ENCODE measurements around the gene SH2D6. TPM values are rescaled to one million over a fixed set of nuclear protein-coding genes. Genes with fewer than 3 reads are reported as not detected.
"Not testable (repeated sequence)": the region's sequence is repeated elsewhere in the genome, so short reads cannot be mapped to it uniquely, and the experiment has no call there.

SH2D6 gene
- total RNA-seq, 6 experiments from 2014 or later: 0.25 to 0.52 (median 0.37) TPM; not detected in 3

DNA sequence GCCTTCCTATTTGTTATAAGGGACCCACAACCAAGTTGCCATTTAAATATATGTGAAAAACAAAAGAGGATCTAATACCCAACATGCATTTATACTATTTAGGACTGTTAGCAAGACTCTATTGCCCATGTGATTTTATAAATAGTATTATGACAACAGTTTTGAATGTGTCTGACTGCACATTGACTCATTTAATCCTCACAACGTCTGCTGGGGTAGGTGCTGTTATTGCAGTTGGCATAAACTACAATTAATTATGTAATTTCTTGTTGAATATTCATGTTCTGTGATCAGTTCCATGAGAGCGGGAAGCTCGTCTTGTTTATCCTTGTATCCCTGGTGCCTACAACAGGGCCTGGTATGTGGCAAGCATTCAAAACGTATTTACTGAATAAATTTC lies 53.7 kb downstream of the SH2D6 start:
- Mint-ChIP-seq H3K27ac (no peak overlapping the region), H3K36me3 (ENCODE audit: low read depth) (no peaks in the 10 kb centered on the region), H3K27me3 (ENCODE audit: insufficient read depth) (no peaks in the 10 kb centered on the region), H3K9me3 (no peaks in the 10 kb centered on the region), H3K4me1 (ENCODE audit: low read depth) (peaks cover 26% of the 10 kb centered on the region), H3K4me3 (no peak overlapping the region)
- TF ChIP-seq, protein P1, sequence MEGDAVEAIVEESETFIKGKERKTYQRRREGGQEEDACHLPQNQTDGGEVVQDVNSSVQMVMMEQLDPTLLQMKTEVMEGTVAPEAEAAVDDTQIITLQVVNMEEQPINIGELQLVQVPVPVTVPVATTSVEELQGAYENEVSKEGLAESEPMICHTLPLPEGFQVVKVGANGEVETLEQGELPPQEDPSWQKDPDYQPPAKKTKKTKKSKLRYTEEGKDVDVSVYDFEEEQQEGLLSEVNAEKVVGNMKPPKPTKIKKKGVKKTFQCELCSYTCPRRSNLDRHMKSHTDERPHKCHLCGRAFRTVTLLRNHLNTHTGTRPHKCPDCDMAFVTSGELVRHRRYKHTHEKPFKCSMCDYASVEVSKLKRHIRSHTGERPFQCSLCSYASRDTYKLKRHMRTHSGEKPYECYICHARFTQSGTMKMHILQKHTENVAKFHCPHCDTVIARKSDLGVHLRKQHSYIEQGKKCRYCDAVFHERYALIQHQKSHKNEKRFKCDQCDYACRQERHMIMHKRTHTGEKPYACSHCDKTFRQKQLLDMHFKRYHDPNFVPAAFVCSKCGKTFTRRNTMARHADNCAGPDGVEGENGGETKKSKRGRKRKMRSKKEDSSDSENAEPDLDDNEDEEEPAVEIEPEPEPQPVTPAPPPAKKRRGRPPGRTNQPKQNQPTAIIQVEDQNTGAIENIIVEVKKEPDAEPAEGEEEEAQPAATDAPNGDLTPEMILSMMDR (IDR thresholded peaks at IDR 0.05): no peak
- no peak for DNase-seq

DNA sequence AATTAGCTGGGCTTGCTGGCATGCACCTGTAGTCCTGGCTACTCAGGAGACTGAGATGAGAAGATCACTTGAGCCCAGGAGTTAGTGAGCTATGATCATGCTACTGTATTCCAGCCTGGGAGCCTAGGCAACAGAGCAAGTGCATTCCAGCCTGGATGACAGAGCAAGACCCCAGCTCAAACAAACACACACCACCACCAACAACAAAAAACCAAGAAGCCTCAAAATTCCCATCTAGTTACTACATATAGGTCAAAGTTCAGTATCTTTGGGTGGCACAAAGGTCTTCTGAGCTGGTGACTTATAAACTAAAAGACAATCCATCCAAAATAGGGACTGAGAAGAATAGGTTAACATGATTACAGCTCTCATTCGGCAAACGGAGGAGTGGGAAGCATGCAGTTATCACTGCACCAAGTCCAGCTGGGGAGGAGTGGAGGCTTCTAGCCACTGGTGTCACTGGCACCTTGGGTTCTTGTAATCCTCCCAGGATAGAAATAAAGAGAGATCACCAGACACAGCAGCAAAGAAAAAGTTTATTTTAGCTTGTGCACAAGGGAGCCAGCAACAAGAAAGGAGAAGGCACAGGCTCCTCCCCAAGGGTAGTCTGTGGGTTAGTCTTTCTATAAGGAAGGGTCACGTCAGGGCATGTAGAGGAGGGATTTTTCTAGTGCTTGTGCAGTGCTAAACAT lies 57.4 kb downstream of the SH2D6 start:
- no peak overlapping the region for H3K4me3 Mint-ChIP-seq
- H3K36me3 Mint-ChIP-seq (ENCODE audit: low read depth): no peaks in the 10 kb centered on the region
- no peaks in the 10 kb centered on the region for H3K27me3 Mint-ChIP-seq (ENCODE audit: insufficient read depth)
- peaks cover 13% of the 10 kb centered on the region for H3K4me1 Mint-ChIP-seq (ENCODE audit: low read depth)
- no peak overlapping the region for H3K27ac Mint-ChIP-seq
- DNase-seq: no peak
- H3K9me3 Mint-ChIP-seq: no peaks in the 10 kb centered on the region
- TF ChIP-seq, protein P1 (IDR thresholded peaks at IDR 0.05): no peak

DNA sequence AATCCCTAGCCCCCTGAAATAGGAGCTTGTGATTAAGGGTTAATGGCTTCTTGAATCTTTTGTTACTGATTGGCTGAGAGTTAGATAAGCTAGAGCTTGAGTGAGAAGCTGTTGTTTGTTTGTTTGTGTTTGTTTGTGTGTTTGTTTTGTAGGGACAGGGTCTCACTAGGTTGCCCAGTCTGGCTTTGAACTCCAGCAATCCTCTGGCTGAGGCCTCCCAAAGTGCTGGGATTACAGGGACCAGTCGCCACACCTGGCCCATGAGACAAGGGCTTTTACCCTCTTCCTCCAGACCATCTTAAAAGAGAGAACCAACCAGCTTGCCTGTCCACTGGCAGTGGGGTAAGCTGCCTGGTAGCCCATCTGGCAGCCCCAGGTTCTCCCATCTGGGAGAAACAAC lies 58.1 kb downstream of the SH2D6 start:
- Mint-ChIP-seq H3K36me3 (ENCODE audit: low read depth) (no peaks in the 10 kb centered on the region), H3K27ac (no peak overlapping the region), H3K4me3 (no peak overlapping the region), H3K4me1 (ENCODE audit: low read depth) (peaks cover 9% of the 10 kb centered on the region), H3K9me3 (no peaks in the 10 kb centered on the region), H3K27me3 (ENCODE audit: insufficient read depth) (no peaks in the 10 kb centered on the region)
- TF ChIP-seq, protein P1 (IDR thresholded peaks at IDR 0.05): no peak
- no peak for DNase-seq

DNA sequence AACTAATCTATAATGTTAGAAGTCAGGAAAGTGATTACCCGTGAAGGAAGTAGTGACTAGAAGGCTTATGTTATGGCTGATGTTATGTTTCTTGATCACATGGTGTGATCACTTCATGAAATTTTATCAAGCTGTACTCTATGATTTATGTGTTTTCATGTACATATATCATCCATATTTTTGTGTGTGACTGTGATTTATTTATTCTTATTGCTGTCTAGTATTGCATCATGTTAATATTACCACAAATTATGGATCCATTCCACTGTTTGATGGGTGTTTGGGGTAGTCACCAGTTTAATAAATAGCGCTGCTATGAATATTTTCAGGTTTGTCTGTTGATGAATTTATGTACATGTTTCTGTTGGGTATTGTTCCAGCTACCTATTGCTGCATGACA lies 59.4 kb downstream of the SH2D6 start:
- TF ChIP-seq, protein P1 (IDR thresholded peaks at IDR 0.05): no peak
- Mint-ChIP-seq H3K9me3 (no peaks in the 10 kb centered on the region), H3K27me3 (ENCODE audit: insufficient read depth) (no peaks in the 10 kb centered on the region), H3K4me3 (no peak overlapping the region), H3K4me1 (ENCODE audit: low read depth) (no peaks in the 10 kb centered on the region), H3K36me3 (ENCODE audit: low read depth) (no peaks in the 10 kb centered on the region), H3K27ac (no peak overlapping the region)
- DNase-seq: no peak

DNA sequence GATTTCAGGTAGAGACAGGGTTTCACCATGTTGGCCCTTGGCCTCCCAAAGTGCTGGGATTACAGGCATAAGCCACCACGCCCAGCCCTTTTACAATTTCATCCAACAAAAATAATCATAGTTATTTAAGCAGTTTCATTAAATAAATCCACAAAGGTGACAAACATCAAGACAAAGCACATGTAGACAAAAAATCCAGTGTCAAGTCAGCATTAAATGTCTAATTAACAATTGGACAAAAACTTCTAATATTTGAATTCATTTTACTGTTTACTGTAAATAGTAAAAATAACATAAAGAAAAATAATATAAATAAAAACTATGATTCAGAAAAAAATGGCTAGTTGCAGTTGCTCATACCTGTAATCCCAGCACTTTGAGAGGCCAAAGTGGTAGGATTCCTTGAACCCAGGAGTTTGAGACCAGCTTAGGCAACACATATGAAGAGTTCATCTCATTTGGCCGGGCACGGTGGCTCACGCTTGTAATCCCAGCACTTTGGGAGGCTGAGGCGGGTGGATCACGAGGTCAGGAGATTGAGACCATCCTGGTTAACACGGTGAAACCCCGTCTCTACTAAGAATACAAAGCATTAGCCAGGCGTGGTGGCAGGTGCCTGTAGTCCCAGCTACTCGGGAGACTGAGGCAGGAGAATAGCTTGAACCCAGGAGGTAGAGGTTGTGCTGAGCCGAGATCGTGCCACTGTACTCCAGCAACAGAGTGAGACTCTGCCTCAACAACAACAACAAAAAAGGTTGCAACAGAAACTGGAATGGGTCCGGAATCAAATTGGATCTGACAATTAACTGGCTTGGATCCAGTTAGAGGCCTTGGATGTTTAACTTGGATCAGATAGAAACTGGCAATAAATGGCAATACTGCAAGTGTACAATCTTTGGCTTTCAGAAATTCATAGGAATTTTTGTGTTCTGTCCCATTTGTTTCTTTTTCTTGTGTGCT lies 63.6 kb downstream of the SH2D6 start:
- H3K27me3 Mint-ChIP-seq (ENCODE audit: insufficient read depth): no peaks in the 10 kb centered on the region
- no peaks in the 10 kb centered on the region; the same call in 1 of the 2 replicates for H3K4me1 Mint-ChIP-seq (ENCODE audit: low read depth)
- no peak overlapping the region for H3K27ac Mint-ChIP-seq
- TF ChIP-seq, protein P1 (IDR thresholded peaks at IDR 0.05): no peak
- H3K36me3 Mint-ChIP-seq (ENCODE audit: low read depth): no peaks in the 10 kb centered on the region
- H3K4me3 Mint-ChIP-seq: no peak overlapping the region
- DNase-seq: no peak
- peaks cover 4% of the 10 kb centered on the region; the same call in 1 of the 2 replicates for H3K9me3 Mint-ChIP-seq

DNA sequence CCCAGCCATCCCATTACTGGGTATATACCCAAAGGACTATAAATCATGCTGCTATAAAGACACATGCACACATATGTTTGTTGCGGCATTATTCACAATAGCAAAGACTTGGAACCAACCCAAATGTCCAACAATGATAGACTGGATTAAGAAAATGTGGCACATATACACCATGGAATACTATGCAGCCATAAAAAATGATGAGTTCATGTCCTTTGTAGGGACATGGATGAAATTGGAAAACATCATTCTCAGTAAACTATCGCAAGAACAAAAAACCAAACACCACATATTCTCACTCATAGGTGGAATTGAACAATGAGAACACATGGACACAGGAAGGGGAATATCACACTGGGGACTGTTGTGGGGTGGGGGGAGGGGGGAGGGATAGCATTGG lies 66.1 kb downstream of the SH2D6 start:
- H3K36me3 Mint-ChIP-seq (ENCODE audit: low read depth); DNase-seq; H3K27me3 Mint-ChIP-seq (ENCODE audit: insufficient read depth); H3K27ac Mint-ChIP-seq; H3K4me1 Mint-ChIP-seq (ENCODE audit: low read depth); H3K4me3 Mint-ChIP-seq; H3K9me3 Mint-ChIP-seq: not testable (repeated sequence)
